Osteoblast (primary cell): Measurements from ENCODE around the gene QRICH1. TPM values are rescaled to one million over a fixed set of nuclear protein-coding genes. Genes with fewer than 3 reads are reported as not detected.
A peak's percentile ranks its signal among the peaks of the same experiment; 100 is the strongest.

Experiments used
- DNase-seq: peaks from one replicate; pipeline ENCODE4 v3.0.0; 2011; ENCODE audit warnings: low spot score, mixed read lengths; ENCODE audit not compliant: insufficient read length; ENCODE audit errors: missing footprints
- H2AFZ ChIP-seq: 2 replicates; pipeline ENCODE4 v1.6.0; 2011; ENCODE audit warnings: mild to moderate bottlenecking, low read length
- H3K27ac ChIP-seq: 2 replicates; pipeline ENCODE4 v1.5.1; 2011; ENCODE audit warnings: mild to moderate bottlenecking, low read depth, low read length, moderate library complexity
- H3K27me3 ChIP-seq: 2 replicates; pipeline ENCODE4 v1.6.0; 2012; ENCODE audit warnings: mild to moderate bottlenecking, control low read depth, inconsistent platforms, low read length, moderate library complexity; ENCODE audit not compliant: insufficient read depth
- H3K36me3 ChIP-seq: 2 replicates; pipeline ENCODE4 v1.5.1; 2011; ENCODE audit warnings: mild to moderate bottlenecking, low read length, control low read depth, moderate library complexity; ENCODE audit not compliant: insufficient read depth
- H3K4me1 ChIP-seq: 2 replicates; pipeline ENCODE4 v1.5.1; 2011; ENCODE audit warnings: mild to moderate bottlenecking, low read length, control low read depth, moderate library complexity; ENCODE audit not compliant: insufficient read depth
- H3K4me2 ChIP-seq: 2 replicates; pipeline ENCODE4 v1.6.0; 2011; ENCODE audit warnings: mild to moderate bottlenecking, low read length; ENCODE audit not compliant: insufficient read depth
- H3K4me3 ChIP-seq: fragments of 200-600 bp; sonication (generic); 3 replicates; pipeline ENCODE4 v1.5.1; 2012; ENCODE audit warnings: mild to moderate bottlenecking, low read length, inconsistent platforms; ENCODE audit not compliant: insufficient read depth
- H3K79me2 ChIP-seq: 2 replicates; pipeline ENCODE4 v1.6.0; 2012; ENCODE audit warnings: mild to moderate bottlenecking, low read length, control low read depth, inconsistent platforms; ENCODE audit not compliant: insufficient read depth
- H3K9me3 ChIP-seq: 2 replicates; pipeline ENCODE4 v1.5.1; 2011; ENCODE audit warnings: low read depth, low read length, control low read depth
- H4K20me1 ChIP-seq: 2 replicates; pipeline ENCODE4 v1.6.0; 2012; ENCODE audit warnings: mild to moderate bottlenecking, low read length, control low read depth; ENCODE audit not compliant: insufficient read depth
- total RNA-seq: library from RNA; depleted of rRNA; stranded (reverse); fragments of >200 nt; gene quantifications from 2 replicates; pipeline ENCODE4 v1.2.3, GENCODE V29; 2012
- TF ChIP-seq, protein P1 (sequence below): IDR thresholded peaks from 2 replicates; pipeline ENCODE4 v1.5.1; 2011; ENCODE audit warnings: mild to moderate bottlenecking, low read depth, low read length, moderate library complexity; ENCODE audit errors: extremely low read depth

The QRICH1 gene
- total RNA-seq, 1 donor: 167 TPM

DNA sequence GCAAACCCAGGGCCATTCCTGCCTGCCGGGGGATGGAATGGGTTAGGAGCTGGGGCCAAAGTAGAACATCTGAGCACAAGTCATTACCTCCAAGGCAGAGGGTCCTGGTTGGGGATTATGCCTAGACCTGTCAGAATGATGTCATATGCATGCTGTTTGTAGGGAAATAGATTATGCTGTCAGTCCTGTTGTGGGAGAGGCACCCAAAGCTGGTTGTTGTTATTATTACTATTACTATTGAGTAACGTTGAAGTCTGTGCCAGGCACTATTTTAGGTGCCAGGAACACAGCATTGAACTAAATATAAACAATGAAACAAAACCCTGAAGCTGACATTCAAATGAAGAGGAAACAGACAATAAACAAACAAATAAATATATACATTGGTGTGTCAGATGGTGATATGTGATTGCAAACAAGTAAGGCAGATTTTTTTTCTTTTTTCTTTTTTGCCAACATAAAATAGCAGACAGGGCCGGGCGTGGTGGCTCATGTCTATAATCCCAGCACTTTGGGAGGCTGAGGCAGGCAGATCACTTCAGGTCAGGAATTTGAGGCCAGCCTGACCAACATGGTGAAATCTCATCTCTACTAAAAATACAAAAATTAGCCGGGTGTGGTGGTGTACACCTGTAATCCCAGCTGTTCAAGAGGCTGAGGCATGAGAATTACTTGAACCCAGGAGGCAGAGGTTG, 101.9 kb downstream of the QRICH1 start:
- no peak for DNase-seq
- Histone ChIP-seq H2AFZ (no peak overlapping the region), H3K4me1 (peaks cover 22% of the 10 kb centered on the region), H3K4me2 (peak overlapping the region; percentile 88), H3K79me2 (peaks cover 45% of the 10 kb centered on the region), H3K9me3 (no peaks in the 10 kb centered on the region), H3K36me3 (peaks cover 9% of the 10 kb centered on the region), H4K20me1 (peaks cover 8% of the 10 kb centered on the region), H3K4me3 (peak overlapping the region; percentile 89), H3K27ac (peak overlapping the region; percentile 51), H3K27me3 (no peaks in the 10 kb centered on the region)
- TF ChIP-seq, protein P1, sequence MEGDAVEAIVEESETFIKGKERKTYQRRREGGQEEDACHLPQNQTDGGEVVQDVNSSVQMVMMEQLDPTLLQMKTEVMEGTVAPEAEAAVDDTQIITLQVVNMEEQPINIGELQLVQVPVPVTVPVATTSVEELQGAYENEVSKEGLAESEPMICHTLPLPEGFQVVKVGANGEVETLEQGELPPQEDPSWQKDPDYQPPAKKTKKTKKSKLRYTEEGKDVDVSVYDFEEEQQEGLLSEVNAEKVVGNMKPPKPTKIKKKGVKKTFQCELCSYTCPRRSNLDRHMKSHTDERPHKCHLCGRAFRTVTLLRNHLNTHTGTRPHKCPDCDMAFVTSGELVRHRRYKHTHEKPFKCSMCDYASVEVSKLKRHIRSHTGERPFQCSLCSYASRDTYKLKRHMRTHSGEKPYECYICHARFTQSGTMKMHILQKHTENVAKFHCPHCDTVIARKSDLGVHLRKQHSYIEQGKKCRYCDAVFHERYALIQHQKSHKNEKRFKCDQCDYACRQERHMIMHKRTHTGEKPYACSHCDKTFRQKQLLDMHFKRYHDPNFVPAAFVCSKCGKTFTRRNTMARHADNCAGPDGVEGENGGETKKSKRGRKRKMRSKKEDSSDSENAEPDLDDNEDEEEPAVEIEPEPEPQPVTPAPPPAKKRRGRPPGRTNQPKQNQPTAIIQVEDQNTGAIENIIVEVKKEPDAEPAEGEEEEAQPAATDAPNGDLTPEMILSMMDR: no peak

DNA sequence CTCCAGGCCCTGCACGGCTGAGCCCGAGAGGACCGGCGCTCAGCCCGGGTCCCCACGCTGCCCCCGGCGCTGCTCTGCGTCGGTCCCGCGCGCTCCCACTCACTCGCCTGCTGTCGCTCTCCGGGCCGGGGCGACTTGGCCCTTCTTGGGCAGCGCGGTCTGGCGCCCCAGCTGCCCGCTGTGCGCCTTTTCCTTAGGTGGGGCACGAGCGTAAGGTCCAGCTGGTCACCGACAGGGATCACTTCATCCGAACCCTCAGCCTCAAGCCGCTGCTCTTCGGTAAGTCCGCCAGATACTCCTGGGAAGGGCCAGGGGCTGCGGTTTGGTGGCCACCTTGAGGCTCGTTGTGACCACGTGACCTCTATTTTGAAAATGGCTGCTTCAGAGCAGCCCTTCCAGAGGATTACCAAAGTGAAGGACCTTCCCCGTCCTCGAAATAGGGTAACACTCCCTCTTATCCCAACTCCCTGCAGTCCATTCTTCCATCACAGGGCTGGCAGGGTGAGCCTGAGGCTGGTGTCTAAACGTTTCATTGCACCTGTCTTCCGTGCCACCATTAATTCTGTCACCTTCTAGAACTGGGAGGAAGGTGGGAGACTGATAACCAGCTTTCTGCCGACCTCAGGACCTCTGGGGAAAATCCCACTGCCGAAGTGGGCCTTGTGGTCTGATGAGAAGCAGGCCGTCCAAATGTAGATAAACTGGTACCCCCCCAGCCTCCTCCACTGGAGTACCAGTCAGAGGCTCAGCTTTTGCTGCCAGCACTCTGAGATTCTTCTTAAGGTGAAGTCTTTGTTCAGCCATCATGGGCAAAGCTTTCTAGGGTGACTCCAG, 103.0 kb downstream of the QRICH1 start:
- peak overlapping the region; percentile 90 for H3K27ac ChIP-seq
- no peaks in the 10 kb centered on the region for H3K9me3 ChIP-seq
- peak overlapping the region; percentile 89 for H3K4me3 ChIP-seq
- H3K79me2 ChIP-seq: peaks cover 44% of the 10 kb centered on the region
- DNase-seq: peak; percentile 71
- no peaks in the 10 kb centered on the region for H3K27me3 ChIP-seq
- H3K4me2 ChIP-seq: peak overlapping the region; percentile 88
- TF ChIP-seq, protein P1: no peak
- H2AFZ ChIP-seq: peak overlapping the region; percentile 73
- peaks cover 22% of the 10 kb centered on the region for H3K4me1 ChIP-seq
- peaks cover 8% of the 10 kb centered on the region for H4K20me1 ChIP-seq
- H3K36me3 ChIP-seq: peaks cover 9% of the 10 kb centered on the region

DNA sequence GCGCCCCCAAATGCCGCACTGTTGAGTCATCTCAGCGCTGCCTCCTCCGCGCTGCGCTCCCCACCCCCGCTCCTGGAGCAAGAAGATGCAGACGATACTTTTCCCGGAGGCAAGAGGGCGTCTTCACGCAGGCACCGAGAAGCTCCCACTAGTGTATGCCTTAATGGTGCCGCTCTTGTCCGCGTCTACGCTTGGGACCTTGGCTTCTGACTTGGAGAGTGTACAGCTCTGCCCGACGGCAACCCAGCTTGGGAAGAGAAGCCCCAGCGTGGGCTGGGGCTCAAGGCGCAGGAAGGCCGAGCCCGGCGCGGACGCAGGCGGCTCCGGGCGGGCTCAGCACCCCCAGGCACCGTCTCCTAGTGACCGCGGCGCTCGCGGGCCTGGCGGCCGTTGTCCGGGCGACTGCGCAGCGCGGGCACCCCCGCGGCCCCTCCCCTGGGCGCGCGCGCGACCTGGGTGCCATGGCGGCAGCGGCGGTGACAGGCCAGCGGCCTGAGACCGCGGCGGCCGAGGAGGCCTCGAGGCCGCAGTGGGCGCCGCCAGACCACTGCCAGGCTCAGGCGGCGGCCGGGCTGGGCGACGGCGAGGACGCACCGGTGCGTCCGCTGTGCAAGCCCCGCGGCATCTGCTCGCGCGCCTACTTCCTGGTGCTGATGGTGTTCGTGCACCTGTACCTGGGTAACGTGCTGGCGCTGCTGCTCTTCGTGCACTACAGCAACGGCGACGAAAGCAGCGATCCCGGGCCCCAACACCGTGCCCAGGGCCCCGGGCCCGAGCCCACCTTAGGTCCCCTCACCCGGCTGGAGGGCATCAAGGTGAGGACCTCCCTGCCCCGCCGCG, 103.9 kb downstream of the QRICH1 start, which contains the start of gene P4HTM:
TSS of gene P4HTM (plus strand) at position 446 of the 840 bp plus-strand sequence. CDS start at position 462, 16 bp downstream.
- H3K36me3 ChIP-seq: peaks cover 14% of the 10 kb centered on the region
- peak within 1 kb of the TSS; percentile 88 for H3K4me2 ChIP-seq
- H4K20me1 ChIP-seq: peaks cover 8% of the 10 kb centered on the region
- peak within 1 kb of the TSS; percentile 90 for H3K27ac ChIP-seq
- H3K4me1 ChIP-seq: peaks cover 22% of the 10 kb centered on the region
- H3K27me3 ChIP-seq: no peaks in the 10 kb centered on the region
- H3K4me3 ChIP-seq: peak within 1 kb of the TSS; percentile 89
- DNase-seq: peak; percentile 98
- TF ChIP-seq, protein P1: peak; percentile 38
- no peaks in the 10 kb centered on the region for H3K9me3 ChIP-seq
- H2AFZ ChIP-seq: peak within 1 kb of the TSS; percentile 73
- H3K79me2 ChIP-seq: peaks cover 42% of the 10 kb centered on the region
